ENCODE results near the gene PHAF1. TPM values are rescaled to one million over a fixed set of nuclear protein-coding genes. Genes with fewer than 3 reads are reported as not detected.

The PHAF1 gene
- total and polyA plus RNA-seq, 2 of the 8 experiments (the other 6 are each of a cell fraction or from before 2014, with no cell fraction given), result 18.6 to 26.4 TPM

DNA sequence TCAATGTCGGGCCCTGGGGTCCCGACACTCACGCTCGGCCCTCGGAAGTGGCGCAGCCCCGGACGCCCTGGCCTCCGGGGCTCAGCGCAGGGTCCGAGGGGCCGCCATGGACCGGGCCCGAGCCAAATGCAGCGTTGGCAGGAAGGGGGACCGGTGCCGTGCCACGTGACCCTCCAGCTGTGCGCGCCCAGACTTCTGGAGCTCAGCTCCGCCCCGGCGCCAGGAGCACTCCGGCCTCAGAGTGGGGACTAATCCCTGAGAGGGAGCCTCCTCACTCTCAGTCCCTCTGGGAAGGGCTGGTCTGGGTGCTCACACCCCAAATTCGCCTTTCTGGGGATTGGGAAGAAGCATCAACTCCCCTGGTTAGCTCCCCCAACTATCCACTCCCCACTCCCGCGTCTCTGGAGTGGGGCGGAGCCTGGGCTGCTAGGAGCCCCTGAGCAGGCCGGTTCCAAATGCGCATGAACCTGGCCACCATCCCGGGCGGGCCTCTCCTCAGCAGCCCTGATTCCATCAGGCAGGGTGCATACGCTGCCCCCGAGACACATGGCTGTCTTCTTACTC lies 41.2 kb downstream of the PHAF1 start, which contains the start of gene B3GNT9 (continued):
- TF ChIP-seq EP300 (IDR thresholded peaks at IDR 0.05; ENCODE audit: borderline replicate concordance in 1 of 2, low read depth in 2 of 2, low read length in 2 of 2) (no peak), SIRT6 (IDR thresholded peaks at IDR 0.05; ENCODE audit: low read length) (no peak), KDM4A (IDR thresholded peaks at IDR 0.05; ENCODE audit: low read depth, low read length, severe bottlenecking) (no peak), FOSL1 (IDR thresholded peaks at IDR 0.05; ENCODE audit: insufficient read depth, low read depth, low read length) (no peak), SP1 (IDR thresholded peaks at IDR 0.05; ENCODE audit: low read depth, low read length) (no peak), SIN3A (conservative IDR thresholded peaks at IDR 0.05 in 1 of 2, IDR thresholded peaks at IDR 0.05 in 1 of 2; ENCODE audit: low read depth in 1 of 2, low read length in 2 of 2) (peak in 1 of 2 experiments; percentile 22; a peak in 1 of 4 replicates), TBP (IDR thresholded peaks at IDR 0.05; ENCODE audit: low read depth, low read length) (no peak), HDAC2 (IDR thresholded peaks at IDR 0.05; ENCODE audit: borderline replicate concordance in 1 of 2, low read depth in 2 of 2, low read length in 2 of 2) (0 out of 4 replicates have a peak, but pooled peaks of 1 of the 2 experiments have one; percentile 20), RNF2 (IDR thresholded peaks at IDR 0.05; ENCODE audit: borderline replicate concordance, low read depth, low read length, missing control alignments, poor library complexity, severe bottlenecking) (no peak), TAF7 (optimal IDR thresholded peaks at IDR 0.05; ENCODE audit: borderline replicate concordance, low read depth, low read length) (no peak), CEBPB (IDR thresholded peaks at IDR 0.05; ENCODE audit: low read depth, low read length) (no peak), POLR2AphosphoS5 (IDR thresholded peaks at IDR 0.05; ENCODE audit: low read depth, low read length) (no peak), CTBP2 (IDR thresholded peaks at IDR 0.05; ENCODE audit: borderline replicate concordance, insufficient read depth, insufficient read length, low read length) (no peak)
- TF ChIP-seq, protein P1, sequence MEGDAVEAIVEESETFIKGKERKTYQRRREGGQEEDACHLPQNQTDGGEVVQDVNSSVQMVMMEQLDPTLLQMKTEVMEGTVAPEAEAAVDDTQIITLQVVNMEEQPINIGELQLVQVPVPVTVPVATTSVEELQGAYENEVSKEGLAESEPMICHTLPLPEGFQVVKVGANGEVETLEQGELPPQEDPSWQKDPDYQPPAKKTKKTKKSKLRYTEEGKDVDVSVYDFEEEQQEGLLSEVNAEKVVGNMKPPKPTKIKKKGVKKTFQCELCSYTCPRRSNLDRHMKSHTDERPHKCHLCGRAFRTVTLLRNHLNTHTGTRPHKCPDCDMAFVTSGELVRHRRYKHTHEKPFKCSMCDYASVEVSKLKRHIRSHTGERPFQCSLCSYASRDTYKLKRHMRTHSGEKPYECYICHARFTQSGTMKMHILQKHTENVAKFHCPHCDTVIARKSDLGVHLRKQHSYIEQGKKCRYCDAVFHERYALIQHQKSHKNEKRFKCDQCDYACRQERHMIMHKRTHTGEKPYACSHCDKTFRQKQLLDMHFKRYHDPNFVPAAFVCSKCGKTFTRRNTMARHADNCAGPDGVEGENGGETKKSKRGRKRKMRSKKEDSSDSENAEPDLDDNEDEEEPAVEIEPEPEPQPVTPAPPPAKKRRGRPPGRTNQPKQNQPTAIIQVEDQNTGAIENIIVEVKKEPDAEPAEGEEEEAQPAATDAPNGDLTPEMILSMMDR (IDR thresholded peaks at IDR 0.05; ENCODE audit: control extremely low read depth in 1 of 3, insufficient read depth in 1 of 3, low read depth in 1 of 3, low read length in 3 of 3), result no peak
- TF ChIP-seq, protein P2, sequence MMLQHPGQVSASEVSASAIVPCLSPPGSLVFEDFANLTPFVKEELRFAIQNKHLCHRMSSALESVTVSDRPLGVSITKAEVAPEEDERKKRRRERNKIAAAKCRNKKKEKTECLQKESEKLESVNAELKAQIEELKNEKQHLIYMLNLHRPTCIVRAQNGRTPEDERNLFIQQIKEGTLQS (IDR thresholded peaks at IDR 0.05; ENCODE audit: insufficient read depth, low read depth, low read length), result 0 out of 2 replicates have a peak, but pooled peaks have one; percentile 59
- TF ChIP-seq, protein P3, sequence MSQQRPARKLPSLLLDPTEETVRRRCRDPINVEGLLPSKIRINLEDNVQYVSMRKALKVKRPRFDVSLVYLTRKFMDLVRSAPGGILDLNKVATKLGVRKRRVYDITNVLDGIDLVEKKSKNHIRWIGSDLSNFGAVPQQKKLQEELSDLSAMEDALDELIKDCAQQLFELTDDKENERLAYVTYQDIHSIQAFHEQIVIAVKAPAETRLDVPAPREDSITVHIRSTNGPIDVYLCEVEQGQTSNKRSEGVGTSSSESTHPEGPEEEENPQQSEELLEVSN (IDR thresholded peaks at IDR 0.05), result peak; percentile 59
- TF ChIP-seq, protein P4, sequence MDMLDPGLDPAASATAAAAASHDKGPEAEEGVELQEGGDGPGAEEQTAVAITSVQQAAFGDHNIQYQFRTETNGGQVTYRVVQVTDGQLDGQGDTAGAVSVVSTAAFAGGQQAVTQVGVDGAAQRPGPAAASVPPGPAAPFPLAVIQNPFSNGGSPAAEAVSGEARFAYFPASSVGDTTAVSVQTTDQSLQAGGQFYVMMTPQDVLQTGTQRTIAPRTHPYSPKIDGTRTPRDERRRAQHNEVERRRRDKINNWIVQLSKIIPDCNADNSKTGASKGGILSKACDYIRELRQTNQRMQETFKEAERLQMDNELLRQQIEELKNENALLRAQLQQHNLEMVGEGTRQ (IDR thresholded peaks at IDR 0.05; ENCODE audit: low read length), result peak; percentile 82

Data from H1 (cell line).